ENCODE data around the gene SMAD6. TPM values are rescaled to one million over a fixed set of nuclear protein-coding genes. Genes with fewer than 3 reads are reported as not detected.

The SMAD6 gene
- total RNA-seq, 3 donors from 2014 or later (not counting 1 experiment from before 2014, with no cell fraction given), result 0.07 to 0.38 (median 0.09) TPM

GRCh38 chr15:66675446-66675845 lies 26.6 kb upstream of the SMAD6 start:
- Mint-ChIP-seq H3K4me3 (no peak overlapping the region), H3K4me1 (peaks cover 6 to 29% of the 10 kb centered on the region in 2 donors), H3K9me3 (no peaks in the 10 kb centered on the region), H3K27me3 (ENCODE audit: low read depth in 2 of 2) (no peaks in the 10 kb centered on the region), H3K27ac (peak overlapping the region; percentile 32 to 59), H3K36me3 (no peaks in the 10 kb centered on the region)
- no peaks in the 10 kb centered on the region for H3K36me3 ChIP-seq (ENCODE audit: control insufficient read depth, insufficient read depth, low read length)
- H3K4me3 ChIP-seq (ENCODE audit: low read length), result no peak overlapping the region
- DNase-seq, result no peak
- peaks cover 12% of the 10 kb centered on the region for H3K4me1 ChIP-seq (ENCODE audit: control insufficient read depth, insufficient read depth, low read length)
- no peaks in the 10 kb centered on the region for H3K9me3 ChIP-seq (ENCODE audit: control insufficient read depth, insufficient read depth, low read length)
- WGBS (ENCODE audit: insufficient coverage), result 0% methylated on average over 1 of the region's 1 CpG
- intact Hi-C loops (cut with micrococcal nuclease), result no loop called here
- no peak overlapping the region for H3K27ac ChIP-seq (ENCODE audit: low read length)
- no peak for ATAC-seq
- no peak for TF ChIP-seq CTCF (IDR thresholded peaks at IDR 0.05)
- no peaks in the 10 kb centered on the region for H3K27me3 ChIP-seq (ENCODE audit: control insufficient read depth, insufficient read depth, low read length)

GRCh38 chr15:66677336-66677735 lies 24.7 kb upstream of the SMAD6 start:
- no peaks in the 10 kb centered on the region for H3K27me3 Mint-ChIP-seq (ENCODE audit: low read depth in 2 of 2)
- no peak for TF ChIP-seq CTCF (IDR thresholded peaks at IDR 0.05)
- peaks cover 12% of the 10 kb centered on the region for H3K4me1 ChIP-seq (ENCODE audit: control insufficient read depth, insufficient read depth, low read length)
- WGBS (ENCODE audit: insufficient coverage), result 90% methylated on average over 1 of the region's 1 CpG
- intact Hi-C loops (cut with micrococcal nuclease), result no loop called here
- H3K4me3 Mint-ChIP-seq, result no peak overlapping the region
- no peak overlapping the region for H3K27ac Mint-ChIP-seq
- H3K9me3 Mint-ChIP-seq, result no peaks in the 10 kb centered on the region
- no peak overlapping the region for H3K27ac ChIP-seq (ENCODE audit: low read length)
- no peak for ATAC-seq
- H3K36me3 Mint-ChIP-seq, result no peaks in the 10 kb centered on the region
- H3K9me3 ChIP-seq (ENCODE audit: control insufficient read depth, insufficient read depth, low read length), result no peaks in the 10 kb centered on the region
- H3K27me3 ChIP-seq (ENCODE audit: control insufficient read depth, insufficient read depth, low read length), result no peaks in the 10 kb centered on the region
- no peaks in the 10 kb centered on the region for H3K36me3 ChIP-seq (ENCODE audit: control insufficient read depth, insufficient read depth, low read length)
- DNase-seq, result no peak
- no peak overlapping the region for H3K4me3 ChIP-seq (ENCODE audit: low read length)
- H3K4me1 Mint-ChIP-seq, result peaks cover 6 to 29% of the 10 kb centered on the region in 2 donors

- 76% methylated on average over 3 of the region's 4 CpGs for WGBS (ENCODE audit: insufficient coverage)
- H3K9me3 Mint-ChIP-seq, result no peaks in the 10 kb centered on the region
- no peak for ATAC-seq
- DNase-seq, result no peak
- H3K27me3 Mint-ChIP-seq (ENCODE audit: low read depth in 2 of 2), result no peaks in the 10 kb centered on the region
- TF ChIP-seq CTCF (IDR thresholded peaks at IDR 0.05), result no peak
- Histone ChIP-seq H3K9me3 (ENCODE audit: control insufficient read depth, insufficient read depth, low read length) (no peaks in the 10 kb centered on the region), H3K4me1 (ENCODE audit: control insufficient read depth, insufficient read depth, low read length) (peaks cover 12% of the 10 kb centered on the region), H3K27me3 (ENCODE audit: control insufficient read depth, insufficient read depth, low read length) (no peaks in the 10 kb centered on the region), H3K4me3 (ENCODE audit: low read length) (no peak overlapping the region), H3K36me3 (ENCODE audit: control insufficient read depth, insufficient read depth, low read length) (no peaks in the 10 kb centered on the region), H3K27ac (ENCODE audit: low read length) (no peak overlapping the region)
- peaks cover 6 to 13% of the 10 kb centered on the region in 2 donors for H3K4me1 Mint-ChIP-seq
- intact Hi-C loops (cut with micrococcal nuclease), result no loop called here
- H3K36me3 Mint-ChIP-seq, result no peaks in the 10 kb centered on the region
- no peak overlapping the region for H3K4me3 Mint-ChIP-seq
- no peak overlapping the region for H3K27ac Mint-ChIP-seq
These were observed 22.9 kb upstream of the SMAD6 start for GRCh38 chr15:66679061-66679656.

GRCh38 chr15:66679657-66680108 lies 22.4 kb upstream of the SMAD6 start:
- Histone ChIP-seq H3K9me3 (ENCODE audit: control insufficient read depth, insufficient read depth, low read length) (no peaks in the 10 kb centered on the region), H3K27me3 (ENCODE audit: control insufficient read depth, insufficient read depth, low read length) (no peaks in the 10 kb centered on the region), H3K27ac (ENCODE audit: low read length) (no peak overlapping the region), H3K4me1 (ENCODE audit: control insufficient read depth, insufficient read depth, low read length) (peaks cover 9% of the 10 kb centered on the region), H3K4me3 (ENCODE audit: low read length) (no peak overlapping the region), H3K36me3 (ENCODE audit: control insufficient read depth, insufficient read depth, low read length) (no peaks in the 10 kb centered on the region)
- intact Hi-C loops (cut with micrococcal nuclease), result no loop called here
- Mint-ChIP-seq H3K27me3 (ENCODE audit: low read depth in 2 of 2) (no peaks in the 10 kb centered on the region), H3K27ac (no peak overlapping the region), H3K4me3 (no peak overlapping the region), H3K36me3 (no peaks in the 10 kb centered on the region), H3K9me3 (no peaks in the 10 kb centered on the region), H3K4me1 (peaks cover 3 to 9% of the 10 kb centered on the region in 2 donors)
- 91% methylated on average over 10 of the region's 10 CpGs for WGBS (ENCODE audit: insufficient coverage)
- ATAC-seq (no peak), DNase-seq (no peak)
- no peak for TF ChIP-seq CTCF (IDR thresholded peaks at IDR 0.05)

Measured in natural killer cell (primary cell).